HG02973 (cell line): ENCODE measurements around the gene ACER1.
"Not testable (repeated sequence)": the region's sequence is repeated elsewhere in the genome, so short reads cannot be mapped to it uniquely, and the experiment has no call there.

ENCODE experiments used
- ATAC-seq: cut with Tn5 transposase; IDR thresholded peaks from one replicate; pipeline ENCODE4 v1.9.1; 2021; ENCODE audit warnings: moderate library complexity; ENCODE audit not compliant: unreplicated experiment

ACER1 gene

DNA sequence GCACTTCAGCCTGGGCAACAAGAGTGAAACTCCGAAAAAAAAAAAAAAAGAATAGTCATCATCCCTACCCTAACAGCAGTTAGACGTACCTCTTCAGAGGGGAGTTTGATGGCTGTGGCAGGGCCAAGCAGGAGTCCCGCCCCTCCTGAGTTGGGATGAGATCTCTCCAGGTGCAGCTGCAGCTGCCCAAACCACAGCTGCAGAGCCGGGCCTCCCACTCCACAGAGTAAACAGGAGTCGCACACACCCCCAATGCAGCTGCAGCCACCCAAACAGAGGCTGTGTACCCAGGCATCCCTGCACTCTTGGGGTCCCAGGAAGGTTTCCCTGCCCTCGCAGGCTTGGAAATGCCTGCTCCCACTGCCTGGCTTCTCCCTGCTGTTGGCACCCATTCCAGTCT, 36.2 kb downstream of the ACER1 start:
- no peak for ATAC-seq

DNA sequence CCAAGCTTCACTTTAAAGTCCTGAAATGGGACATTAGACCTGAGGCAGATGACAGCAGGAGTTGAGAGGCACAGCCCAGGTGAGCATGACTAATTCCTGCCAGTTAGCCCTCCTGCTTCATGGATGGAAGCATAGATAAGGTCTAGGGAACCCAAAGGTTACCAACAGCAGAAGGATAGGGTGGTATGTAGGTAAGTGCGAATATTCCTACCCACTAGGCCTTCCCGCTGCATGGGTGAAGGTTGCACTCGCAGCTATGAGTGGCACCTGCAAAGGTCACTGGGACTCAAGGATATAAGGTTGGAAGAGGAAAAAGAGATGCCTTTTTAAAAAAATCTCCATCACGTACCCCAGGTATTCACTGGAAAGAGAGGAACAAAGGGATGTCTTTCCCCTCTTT, 41.4 kb downstream of the ACER1 start:
- no peak for ATAC-seq

DNA sequence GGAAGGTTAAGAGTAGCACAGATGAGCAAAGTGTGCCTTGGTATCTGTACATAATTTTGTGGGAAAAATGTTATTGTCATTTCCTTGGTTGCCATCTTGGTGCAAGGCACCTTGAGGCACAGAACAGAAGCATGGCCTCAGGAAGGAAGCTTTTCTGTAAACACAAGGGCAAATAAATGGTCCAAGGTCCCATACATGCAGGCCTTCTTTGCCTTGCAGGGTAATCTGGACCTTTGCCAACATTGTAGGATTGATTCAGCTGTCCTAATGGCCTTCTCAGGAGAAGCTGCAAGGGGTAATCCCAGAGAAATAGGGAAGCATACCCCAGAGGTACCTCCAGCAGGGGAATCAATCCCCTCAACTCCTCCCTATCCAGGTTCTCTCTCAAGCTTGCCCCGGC, 44.7 kb downstream of the ACER1 start:
- ATAC-seq, result no peak

DNA sequence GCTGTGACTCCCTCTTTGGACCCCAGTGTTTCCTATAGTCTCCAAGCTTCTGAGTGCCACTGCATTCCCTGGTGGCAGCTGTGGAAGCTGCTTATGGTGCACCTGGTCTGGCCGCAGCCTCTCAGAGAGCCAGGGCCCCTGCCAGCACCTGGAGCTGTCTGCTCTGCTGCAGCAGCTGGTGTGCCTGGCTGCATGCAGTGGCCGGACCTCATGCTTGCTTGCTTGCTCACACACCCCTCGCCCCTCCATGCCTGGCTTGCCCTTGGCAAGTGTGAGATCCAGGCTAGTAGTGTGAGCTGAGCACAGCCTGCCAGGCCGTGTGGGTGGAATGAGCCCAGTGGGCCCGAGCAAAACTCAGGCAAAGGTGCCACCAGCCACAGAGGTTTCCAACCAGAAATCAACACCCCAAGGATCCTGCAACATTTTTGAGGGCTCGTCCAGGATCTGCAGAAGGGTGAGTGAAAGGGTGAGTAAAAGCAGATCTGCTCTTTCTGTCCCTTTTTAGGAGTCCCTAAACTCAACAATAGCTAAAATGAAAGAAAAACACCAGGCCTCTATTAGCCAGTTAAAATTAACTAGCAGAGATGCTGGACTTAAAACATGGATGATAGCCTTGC, 46.0 kb downstream of the ACER1 start:
- no peak for ATAC-seq

DNA sequence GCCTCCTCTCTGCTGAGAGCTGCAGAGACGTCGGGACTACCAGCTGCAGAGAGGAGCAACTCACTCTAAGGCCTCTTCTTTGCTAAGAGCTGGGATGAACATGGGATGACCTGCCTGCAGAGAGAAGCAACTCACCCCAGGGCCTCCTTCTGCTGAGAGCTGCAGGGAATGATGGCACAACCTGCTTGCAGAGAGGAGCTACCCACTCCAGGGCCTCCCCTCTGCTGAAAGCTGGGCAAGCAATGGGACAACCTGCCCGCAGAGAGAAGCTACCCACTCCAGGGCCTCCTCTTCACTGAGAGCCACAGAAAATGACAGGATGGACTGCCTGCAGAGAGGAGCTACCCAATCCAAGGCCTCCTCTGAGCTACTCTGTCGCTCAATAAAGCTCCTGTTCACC, 46.7 kb downstream of the ACER1 start:
- no peak for ATAC-seq

DNA sequence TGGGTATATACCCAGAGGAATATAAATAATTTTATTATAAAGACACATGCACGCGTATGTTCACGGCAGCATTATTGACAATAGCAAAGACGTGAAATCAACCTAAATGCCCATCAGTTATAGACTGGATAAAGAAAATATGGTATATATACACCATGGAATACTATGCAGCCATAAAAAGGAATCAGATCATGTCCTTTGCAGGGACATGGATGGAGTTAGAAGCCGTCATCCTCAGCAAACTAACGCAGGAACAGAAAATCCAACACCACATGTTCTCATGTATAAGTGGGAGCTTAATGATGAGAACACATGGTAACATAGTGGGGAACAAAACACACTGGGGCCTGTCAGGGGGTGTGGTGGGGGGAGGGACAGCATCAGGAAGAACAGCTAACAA, 51.0 kb downstream of the ACER1 start:
- not testable (repeated sequence) for ATAC-seq

DNA sequence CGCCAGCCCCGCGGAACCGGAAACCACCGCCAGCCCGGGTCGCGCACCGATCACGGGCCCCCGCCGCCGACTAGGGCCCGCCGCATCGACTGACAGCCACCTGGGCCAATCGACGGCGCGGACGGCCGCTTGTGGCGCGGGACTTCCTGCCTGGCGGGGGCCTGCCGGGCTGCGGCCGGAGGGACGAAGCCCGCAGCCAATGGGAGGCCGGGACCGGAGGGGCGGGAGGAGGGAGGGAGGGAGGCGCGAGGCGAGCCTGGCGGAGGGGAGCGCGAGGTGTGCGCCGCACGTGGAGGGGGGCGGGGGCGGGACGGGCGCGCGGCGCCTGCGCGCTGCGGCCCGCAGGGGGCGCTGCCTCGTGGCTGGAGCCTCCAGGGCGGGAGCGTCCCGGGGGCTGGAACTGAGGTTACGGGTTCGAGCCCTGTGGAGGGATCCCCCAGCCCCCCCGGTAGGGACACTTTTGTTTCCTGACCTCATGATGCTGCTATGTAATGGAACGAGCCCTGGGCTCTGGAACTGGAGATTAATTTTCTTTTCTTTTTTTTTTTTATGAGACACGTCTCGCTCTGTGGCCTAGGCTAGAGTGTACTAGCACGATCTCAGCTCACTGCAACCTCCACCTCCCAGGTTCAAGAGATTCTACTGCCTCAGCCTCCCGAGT, 53.4 kb downstream of the ACER1 start, which contains the start of gene MLLT1:
Gene MLLT1, minus strand, starts transcription at position 45 of the 661 bp plus-strand sequence. CDS start 191 bp downstream, outside the sequence.
- peak; percentile 88 for ATAC-seq

DNA sequence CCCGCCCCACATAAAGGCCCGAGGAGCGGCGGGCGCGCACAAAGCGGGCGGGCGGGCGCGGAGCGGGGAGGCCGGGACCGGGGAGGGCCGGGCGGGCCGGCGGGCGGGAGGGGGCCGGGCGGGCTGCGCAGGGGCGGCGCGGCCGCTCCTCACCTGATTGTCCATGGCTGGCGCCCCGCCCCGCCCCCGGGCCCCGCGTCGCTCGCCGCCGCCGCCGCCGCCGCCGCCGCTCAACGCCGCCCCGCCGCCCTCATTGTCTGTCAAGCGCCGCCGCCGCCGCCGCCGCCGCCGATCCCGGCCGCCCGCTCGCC, 53.8 kb downstream of the ACER1 start:
- ATAC-seq, result peak; percentile 22

DNA sequence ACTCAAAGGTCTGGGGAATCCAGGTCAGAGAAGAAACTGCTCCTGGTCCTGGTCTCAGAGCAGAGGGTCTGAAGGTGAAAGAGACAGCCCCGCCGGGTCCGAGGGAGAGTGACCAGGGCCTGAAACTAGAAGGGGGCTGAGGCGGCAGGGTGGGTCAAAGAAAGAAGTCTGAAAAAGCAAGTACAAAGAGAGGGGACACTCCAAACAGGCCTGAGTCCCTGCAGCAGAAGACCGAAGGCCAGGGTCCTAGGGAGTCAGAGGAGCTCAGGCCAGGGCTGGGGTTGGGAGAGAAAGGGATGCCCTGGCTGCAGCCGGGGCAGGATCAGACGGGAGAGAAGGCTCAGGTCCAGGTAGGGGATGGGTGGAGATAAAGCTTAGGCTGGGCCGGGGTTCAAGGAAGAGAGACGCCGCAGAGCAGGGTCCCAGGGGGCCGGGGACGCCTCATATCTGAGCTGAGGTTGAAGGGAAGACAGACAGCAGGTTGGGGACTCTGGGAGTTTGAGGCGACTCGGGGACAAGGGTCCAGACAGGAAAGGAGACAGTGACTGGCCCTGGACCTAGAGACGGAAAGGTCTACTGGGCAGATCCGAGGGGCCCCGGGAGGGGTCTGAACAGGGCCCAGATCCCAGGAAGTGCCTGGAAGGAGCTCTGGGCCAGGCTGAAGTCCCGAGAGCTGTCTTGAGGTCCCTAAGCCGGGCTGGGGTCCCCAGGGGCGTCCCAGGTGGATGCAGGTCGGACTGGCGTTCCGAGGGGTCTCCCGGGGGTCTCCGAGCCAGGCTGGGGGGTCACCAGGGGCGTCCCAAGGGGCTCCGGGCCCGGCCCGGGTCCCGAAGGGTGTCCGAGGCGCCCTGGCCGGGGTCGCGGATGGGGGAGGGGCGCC, 54.4 kb downstream of the ACER1 start:
- ATAC-seq, result no peak

DNA sequence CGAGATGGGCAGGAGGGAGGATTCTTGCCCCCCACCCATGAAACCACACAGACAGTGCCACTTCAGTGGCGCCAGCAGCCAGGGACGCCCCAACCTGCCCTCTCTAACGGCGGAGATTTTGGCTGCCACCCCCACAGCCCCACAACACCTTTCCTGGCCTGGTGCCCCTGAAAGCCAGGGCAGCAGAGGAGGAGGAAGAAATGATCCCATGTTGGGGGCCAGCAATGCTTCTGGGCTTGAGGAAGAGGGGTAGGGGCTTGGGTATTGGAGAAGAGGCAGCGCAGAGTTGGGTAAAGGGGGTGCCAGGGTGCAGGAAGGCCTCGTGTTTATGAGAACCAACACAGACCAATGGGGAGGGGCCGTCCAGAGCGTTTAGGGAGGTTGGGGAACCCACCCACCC, 55.4 kb downstream of the ACER1 start:
- no peak for ATAC-seq

DNA sequence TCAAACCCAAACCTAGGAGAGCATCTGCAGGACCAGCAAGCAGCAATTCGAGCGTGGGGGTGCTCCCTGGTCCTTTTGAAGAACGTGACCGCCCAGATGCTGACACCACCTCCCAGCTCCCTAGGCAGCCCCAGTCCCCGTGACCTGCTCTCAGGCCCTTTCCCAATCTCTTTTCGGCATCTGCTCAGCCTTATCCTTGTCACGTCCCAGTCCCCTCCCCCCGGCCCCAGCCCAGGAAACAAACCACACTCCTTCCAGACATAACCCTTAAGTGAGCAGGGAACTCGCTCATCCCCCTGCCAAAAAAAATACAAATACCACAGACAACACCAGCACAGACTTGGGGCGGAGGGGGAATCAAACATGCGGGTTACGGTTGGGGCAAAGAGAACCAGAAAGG, 57.0 kb downstream of the ACER1 start:
- ATAC-seq, result no peak

DNA sequence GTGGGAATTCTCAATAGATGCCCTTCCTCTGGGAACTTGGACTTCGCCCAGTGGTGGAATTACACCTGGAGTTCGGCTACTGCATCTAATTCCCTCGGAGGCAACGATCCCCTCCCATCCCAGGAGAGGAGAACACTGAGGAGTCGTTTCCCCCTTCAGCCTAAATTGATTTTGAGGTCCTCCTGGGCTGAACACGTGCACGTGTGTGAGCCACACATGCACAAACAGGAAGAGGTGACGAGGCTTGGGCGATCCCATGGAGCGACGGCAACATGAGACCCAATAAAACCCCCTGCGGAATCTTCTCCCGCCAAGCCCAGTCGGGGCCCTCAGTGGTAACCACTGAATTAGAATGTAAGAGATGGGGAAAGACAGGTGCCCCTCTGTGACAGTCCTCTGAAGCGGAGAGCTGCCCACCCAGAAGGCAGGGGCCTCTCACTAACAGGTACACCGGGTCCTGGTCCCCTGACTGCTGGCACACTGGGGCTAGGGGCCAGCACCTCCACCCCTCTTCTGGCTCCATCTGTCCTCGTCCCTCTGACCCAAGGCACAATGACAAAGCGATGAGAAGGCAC, 58.2 kb downstream of the ACER1 start:
- no peak for ATAC-seq

DNA sequence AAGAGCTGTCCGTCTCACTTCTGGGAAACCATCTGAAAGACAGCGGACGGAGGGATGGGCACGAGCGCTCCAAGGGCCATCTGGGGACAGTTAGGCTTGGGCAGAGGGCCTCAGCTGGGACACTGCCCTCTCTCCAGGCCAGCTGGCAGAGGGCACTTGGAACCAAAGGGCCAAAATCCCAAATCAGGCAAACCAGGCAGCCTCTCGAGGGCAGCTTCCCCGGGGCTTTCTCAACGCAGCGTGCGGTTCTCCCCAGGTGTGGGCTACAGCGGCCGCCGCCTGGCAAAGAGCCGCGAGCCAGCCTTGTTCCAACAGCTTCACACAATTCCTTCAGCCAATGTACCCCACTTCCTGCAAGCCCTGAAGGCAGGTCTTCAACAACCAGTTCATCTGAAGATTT, 58.7 kb downstream of the ACER1 start:
- ATAC-seq, result no peak

DNA sequence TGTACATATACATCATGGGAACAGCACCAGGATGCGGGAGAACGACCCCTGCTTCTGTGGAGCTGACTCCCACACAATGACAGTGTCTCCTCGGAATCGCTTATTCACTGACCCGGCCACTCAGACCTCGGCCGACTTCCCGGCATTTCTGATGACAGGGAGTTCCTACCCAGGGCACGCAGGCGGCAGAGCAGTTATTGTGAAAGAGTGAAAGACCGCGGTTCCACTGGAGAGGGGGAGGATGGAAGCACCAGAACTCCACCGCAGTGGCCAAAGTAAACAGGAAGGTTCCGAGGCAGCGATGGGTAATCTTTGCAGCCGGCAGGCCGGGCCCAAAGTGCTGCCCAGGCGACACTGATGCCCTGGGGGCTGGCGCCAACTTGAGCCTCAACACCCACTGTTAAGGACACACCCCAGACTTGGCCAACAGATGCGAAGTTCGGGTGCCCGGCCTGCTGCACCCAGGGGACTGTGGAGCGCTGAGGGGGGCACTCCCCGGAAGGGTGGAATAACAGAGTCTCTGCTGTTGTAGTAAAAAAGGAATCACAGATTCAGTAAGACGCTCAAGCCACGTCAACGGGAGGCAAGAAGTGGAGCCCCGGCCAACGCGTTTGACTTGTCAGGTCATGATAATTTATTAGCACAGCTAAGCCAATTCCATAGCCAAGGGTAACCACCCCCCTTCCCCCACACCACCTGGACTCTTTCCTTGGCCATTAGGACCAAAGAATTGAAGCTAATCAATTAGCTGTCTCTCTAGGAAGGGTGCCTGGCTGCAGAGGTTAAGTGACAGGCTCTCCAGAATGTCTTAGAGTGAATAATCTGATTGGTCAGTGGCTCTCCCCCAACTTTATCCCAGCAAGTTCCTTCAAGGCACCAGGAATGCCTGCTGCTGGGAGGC, 59.5 kb downstream of the ACER1 start:
- ATAC-seq, result no peak

DNA sequence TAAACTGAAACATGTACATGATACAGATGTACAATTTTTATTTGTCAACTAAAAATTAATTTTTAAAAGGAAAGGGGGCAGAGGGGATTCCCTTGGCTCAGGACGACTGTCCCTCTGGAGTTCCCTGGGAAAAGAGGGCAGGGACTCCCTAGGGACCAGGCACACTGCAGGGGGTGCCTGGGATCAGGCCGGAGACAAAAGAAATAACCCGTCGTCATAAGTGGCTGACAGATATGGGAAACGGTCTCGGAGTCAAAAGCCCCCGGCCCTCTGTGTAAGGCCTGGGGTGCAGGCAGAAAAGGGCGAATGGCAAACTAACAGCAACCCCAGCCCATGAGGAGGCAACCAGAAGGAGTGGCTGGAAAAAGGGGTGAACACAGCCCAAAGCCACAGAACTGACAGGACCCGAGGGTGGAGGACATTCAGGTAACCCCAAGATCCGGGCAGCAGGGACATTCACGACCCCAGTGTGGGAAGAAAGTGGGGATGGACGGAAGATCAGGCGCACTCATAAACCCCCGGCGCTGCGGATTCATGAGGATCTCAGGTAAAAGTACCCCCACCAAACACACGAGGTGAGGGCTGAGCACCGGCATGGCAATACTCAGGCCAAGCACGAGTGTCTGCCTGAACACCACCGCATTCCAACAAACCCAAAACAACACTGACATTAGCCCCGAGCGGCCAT, 60.4 kb downstream of the ACER1 start:
- ATAC-seq, result no peak

DNA sequence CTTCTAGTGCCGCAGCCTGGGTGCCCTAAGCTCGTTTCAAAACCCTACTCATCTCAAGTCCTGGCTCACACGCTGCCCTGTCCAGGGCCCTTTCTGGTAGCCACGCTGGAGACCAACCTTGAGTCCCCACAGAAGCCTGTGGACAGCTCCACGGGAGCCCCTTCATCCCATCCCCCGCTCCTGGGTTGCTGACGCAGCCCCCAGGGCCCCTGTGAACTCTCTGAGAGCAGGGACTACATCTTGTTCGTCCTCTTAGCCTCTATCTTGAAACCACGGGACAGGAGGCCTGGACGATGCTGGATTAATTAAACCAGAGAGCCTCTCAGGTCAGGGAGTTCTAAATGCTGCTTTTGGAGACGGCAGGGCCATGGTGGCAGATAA, 61.0 kb downstream of the ACER1 start:
- no peak for ATAC-seq

DNA sequence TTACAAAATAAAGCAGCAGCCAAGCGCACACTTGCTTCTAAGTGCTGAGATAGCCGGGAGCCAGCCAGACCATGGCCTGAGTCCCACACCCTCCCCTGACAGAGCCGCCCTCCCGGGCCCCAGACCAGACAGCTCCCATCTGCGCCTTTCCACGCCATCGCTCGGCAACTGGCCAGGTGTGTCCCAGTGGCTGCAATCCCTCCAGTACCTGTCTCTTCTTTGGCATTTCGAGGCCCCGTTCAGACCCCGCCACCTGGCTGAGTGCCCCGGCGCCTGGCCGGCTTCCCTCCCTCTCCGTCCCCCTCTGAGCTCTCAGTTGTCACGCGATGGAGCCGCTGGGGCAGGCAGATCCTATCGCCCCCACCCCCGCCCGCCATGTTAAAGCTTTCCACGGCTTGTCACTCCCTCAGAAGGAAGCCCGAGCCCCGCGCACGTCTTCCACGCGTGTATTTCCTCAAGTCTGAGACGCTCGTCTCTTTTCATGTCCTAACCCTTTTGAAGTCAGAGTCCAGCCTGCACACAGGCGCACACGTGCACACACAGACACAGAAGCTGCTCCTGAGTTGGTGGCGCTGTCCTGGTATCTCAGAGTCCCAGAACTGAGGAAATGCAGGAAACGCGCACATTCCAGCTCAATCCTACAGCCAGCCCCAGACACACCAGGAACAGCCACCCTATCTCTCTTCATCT, 61.5 kb downstream of the ACER1 start:
- ATAC-seq, result no peak

DNA sequence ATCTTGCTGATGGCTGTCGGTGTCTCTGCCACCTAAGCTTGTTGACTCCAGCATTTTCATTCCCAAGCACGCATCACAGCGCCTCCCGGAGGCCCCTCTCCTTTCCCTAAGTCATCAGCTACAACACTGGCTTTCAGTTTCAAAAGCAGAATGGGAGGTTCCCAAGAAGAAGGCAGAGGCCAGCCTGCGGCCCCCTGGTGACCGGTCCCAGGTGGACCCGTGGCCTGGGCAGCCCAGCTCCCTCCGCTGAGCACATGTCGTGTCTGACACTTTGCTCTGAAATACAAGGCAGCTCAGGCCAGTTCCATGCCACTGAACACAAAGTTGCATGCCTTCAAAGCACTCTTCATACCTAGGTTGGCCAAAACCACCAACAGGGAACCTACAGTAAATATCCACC, 62.2 kb downstream of the ACER1 start:
- no peak for ATAC-seq

DNA sequence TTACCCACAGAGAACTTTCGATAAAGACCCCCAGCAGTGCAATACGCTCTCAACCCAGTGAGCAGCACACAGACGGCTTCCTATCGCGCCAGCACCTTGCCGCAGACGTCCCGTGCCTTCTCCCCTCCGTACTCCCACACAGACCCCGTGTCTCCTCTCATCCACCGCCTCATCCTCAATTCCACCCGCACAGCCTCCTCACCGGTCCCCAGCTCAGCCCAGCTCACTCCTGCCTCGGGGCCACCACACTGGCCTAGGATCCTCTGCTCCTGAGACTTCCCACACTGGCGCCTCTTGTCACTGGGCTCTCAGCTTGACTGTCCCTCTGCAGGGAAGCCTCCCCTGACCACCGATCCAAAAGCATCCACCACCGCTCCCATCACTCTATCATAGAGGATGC, 62.6 kb downstream of the ACER1 start:
- no peak for ATAC-seq
